GM18858 (cell line): Measurements from ENCODE around the gene SNX14.
A peak's percentile ranks its signal among the peaks of the same experiment; 100 is the strongest.
"Not testable (repeated sequence)": the region's sequence is repeated elsewhere in the genome, so short reads cannot be mapped to it uniquely, and the experiment has no call there.

Source experiments
- ATAC-seq: cut with Tn5 transposase; IDR thresholded peaks from one replicate; pipeline ENCODE4 v1.9.1; 2021; ENCODE audit not compliant: unreplicated experiment

SNX14 gene

DNA sequence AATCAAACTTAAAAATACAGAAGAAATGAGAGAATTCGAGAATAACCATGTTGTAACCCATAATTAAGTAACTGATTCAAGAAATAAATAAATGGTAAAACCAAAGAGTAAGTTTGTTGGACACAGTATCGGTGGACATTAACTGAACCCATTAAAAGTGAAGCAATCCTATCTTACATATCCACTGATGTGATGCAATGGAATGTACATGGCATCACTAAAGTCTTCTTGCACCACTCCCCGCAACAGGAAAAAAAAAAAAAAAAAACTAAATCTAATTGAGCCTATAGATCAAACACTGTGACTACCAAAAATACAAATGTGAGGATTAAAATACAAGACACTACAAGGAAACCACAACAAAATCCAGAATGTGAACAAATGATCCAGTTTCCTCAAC lies 7.9 kb downstream of the SNX14 start:
- no peak for ATAC-seq

DNA sequence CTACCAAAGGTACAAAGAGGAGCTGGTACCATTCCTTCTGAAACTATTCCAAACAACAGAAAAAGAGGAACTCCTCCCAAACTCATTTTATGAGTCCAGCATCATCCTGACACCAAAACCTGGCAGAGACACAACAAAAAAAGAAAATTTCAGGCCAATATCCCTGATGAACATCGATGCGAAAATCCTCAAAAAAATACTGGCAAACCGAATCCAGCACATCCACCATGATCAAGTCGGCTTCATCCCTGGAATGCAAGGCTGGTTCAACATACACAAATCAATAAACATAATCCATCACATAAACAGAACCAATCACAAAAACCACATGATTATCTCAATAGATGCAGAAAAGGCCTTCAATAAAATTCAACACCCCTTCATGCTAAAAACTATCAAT lies 10.8 kb downstream of the SNX14 start:
- ATAC-seq, result not testable (repeated sequence)

GRCh38 chr6:85581572-85581971 lies 12.1 kb downstream of the SNX14 start:
- no peak for ATAC-seq

- peak; percentile 80 for ATAC-seq
Measured at GRCh38 chr6:85580878-85581267, 12.8 kb downstream of the SNX14 start.

DNA sequence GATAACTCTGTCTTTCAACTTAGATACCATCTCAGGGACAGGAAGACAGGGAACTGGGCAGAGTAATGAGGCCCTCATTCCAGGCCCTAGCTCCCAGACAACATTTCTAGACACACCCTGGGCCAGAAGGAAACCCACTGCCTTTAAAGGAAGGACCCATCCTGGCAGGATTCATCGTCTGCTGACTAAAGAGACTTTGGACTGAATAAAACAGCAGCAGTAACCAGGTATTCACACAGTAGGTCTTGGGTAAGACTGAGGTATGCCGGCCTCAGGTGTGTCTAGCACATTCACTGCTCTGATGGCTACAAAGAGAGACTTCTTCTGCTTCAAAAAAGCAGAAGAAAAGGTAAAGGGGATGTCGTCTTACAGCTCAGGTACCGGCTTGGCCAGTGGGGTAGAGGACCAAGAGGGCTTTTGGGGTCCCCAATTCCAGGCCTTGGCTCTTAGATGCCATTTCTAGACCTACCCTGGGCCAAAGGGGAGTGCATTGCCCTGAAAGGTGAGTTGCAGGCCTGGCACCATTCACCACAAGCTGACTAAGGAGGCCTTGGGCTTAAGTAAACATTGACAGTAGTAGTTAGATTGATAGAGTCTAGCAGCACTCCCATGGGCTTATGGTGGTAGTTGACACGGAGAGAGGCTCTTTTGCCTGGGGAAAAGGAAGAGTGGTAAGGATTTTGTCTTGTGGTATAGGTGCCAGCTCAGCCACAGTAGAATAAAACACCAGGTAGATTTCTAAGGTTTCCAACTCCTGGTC lies 13.4 kb downstream of the SNX14 start:
- ATAC-seq, result no peak

DNA sequence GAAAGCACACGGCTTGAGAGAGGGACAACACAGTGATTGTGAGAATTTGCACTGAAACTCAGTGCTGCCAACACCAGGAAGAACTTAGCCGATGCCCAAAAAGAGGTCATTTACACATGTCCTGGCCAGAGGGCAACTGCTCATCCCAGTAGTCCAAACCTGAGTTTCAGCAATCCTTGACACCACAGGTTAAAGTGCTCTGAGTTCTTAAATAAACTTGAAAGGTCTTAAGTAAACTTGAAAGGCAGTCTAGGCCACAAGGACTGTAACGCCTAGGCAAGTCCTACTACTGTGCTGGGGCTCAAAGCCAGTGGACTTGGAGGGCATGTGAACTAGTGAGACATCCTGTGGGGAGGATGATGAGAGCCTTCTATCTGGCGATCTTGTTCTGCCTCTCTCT lies 14.1 kb downstream of the SNX14 start:
- no peak for ATAC-seq

DNA sequence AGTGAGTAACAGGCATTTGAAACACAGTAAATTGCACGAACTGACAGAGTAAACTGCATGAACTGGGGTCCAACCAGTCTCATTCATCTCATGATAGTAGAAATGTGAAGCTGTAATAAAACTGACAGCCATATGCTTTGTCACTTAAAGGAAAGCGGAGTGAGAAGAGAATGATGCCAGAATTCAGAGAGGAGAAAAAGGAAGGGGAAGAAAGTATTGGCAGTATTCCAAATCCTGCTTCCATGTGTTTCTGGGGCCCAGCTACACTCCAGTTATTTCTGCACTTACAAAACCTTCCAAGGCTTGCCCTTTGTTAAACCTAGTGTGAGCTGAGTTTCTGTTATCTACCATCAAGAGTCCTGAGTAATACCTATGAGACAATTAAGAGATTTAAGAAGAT lies 17.2 kb downstream of the SNX14 start:
- no peak for ATAC-seq

- no peak for ATAC-seq
Measured at GRCh38 chr6:85574932-85575598, 18.6 kb downstream of the SNX14 start.

DNA sequence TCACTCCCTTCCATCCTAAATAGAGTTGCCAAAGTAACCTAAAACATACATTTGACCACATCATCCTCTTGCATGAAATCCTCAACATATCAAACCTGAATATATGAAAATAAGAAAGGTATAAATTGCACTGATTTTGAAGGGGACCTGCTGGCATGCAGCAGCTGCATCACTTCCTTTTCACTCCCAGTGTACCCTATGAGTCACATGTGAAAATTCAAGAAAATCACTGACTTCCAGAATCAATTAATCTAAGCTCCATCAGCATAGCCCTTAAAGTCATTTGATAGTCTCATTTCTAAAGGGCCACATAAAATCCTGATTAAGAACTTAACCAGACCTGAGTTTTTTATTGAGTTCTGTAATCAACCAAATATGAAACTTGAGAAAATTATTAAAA lies 24.3 kb downstream of the SNX14 start:
- no peak for ATAC-seq

GRCh38 chr6:85568411-85568810 lies 25.2 kb downstream of the SNX14 start:
- ATAC-seq, result no peak

- ATAC-seq, result no peak
Measured at GRCh38 chr6:85565736-85566135, 27.9 kb downstream of the SNX14 start.

DNA sequence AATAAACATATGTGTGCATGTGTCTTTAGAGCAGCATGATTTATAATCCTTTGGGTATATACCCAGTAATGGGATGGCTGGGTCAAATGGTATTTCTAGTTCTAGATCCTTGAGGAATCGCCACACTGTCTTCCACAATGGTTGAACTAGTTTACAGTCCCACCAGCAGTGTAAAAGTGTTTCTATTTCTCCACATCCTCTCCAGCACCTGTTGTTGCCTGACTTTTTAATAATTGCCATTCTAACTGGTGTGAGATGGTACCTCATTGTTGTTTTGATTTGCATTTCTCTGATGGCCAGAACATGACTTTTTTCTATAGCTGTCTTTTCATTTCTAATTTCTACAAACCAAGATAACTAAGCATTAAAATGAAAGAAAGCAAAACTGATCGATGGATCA lies 29.4 kb downstream of the SNX14 start:
- not testable (repeated sequence) for ATAC-seq

DNA sequence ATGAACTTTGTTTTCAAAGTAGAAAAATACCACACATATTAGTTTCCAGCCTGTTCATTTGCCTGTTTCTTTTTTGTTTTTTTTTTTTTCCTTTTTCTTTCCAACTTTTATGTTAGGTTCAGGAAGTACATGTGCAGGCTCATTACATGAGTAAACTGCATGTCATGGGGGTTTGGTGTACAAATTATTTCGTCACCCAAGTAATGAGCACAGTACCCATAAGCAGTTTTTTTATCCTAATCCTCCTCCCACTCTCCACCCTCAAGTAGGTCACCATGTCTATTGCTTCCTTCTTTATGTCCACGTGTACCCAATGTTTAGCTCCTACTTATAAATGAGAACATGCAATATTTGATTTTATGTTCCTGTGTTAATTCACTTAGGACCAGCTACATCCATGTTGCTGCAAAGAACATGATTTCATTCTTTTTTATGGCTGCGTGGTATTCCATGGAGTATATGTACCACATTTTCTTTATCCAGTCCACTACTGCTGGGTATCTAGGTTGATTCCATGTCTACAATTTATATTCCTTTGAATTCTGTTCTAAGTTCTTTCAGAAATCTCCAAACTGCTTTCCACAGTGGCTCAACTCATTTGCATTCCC lies 31.8 kb downstream of the SNX14 start:
- no peak for ATAC-seq

DNA sequence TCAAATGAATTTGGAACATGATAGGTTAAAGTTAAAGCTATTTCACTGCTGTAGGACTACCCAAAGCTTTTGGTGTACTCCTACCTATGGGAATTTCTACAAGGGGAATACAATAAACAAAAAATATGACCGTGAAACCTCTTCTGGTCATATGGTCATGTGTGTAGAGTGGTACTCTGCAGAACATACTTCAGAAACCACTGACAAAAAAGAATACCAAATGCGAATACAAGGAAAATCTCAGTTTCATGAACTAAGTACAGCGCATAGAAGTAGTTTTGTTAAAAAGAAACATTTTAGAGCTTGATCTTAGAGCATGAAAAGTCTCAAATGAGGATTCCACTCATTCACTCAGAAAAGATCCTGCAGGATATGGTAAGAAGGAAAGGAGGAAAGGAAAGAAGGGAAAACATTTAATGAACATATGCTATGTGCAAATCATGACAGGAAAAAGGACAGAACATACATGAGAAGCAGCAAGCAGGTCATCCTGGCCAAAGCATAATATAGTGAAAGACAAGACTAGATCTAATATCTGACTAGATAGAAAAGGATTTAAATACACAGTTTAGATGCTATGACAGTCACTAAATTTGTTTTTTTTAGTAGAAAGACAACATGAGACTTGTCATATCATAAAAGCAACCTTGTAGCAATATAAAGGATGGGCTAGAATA lies 36.5 kb downstream of the SNX14 start:
- ATAC-seq, result no peak

DNA sequence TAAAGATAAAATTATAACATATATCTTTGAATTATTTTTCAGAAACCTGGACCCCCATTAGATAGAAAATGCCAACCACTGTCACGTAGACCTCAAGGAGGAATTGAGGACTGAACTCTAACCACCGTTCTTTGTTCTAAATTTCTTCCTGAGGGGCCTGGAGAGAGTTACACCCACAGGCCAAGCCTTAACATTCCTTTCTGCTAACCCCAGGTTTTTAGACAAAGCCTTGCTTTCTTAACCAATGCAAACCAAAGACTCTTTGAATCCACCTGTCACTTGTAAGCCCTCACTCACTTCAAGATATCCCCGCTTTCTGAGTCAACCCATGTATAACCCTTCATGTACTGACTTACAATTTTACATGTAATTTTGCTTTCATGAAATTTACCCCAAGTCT lies 41.0 kb downstream of the SNX14 start:
- no peak for ATAC-seq

- ATAC-seq, result no peak
Measured at GRCh38 chr6:85551264-85551663, 42.4 kb downstream of the SNX14 start.

DNA sequence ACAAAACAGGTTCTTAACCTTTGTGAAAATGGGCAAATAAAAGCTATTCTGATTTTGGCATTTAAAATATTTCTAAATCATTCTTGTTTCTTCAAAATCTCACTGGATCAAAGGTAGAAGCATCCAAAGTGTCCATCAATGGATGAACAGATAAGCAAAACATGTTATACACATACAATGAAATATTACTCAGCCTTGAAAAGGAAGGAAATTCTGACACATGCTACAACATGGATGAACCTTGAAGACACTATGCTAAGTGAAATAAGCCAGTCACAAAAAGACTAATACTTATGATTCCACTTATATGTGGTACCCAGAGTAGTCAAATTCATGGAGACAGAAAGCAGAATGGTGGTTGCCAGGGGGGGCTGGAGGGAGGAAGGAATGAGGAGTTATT lies 45.9 kb downstream of the SNX14 start:
- no peak for ATAC-seq

DNA sequence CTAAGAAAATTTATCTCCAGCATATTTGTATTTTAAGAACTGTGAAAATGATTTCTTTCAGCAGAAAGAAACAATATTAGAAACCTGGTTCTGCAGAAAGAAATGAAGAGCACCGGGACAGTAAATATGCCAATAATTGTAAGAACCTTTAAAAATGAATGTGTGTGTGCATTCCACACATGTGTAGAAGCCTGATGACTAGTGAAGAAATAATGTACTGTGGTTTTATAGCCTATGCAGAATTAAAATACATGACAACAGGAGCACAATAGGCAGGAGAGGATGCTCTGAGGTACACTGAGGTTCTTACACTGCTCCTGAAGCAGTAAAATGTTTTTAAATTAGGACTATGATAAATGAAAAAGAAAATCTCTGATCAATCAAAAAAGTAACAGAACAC lies 48.9 kb downstream of the SNX14 start:
- no peak for ATAC-seq

DNA sequence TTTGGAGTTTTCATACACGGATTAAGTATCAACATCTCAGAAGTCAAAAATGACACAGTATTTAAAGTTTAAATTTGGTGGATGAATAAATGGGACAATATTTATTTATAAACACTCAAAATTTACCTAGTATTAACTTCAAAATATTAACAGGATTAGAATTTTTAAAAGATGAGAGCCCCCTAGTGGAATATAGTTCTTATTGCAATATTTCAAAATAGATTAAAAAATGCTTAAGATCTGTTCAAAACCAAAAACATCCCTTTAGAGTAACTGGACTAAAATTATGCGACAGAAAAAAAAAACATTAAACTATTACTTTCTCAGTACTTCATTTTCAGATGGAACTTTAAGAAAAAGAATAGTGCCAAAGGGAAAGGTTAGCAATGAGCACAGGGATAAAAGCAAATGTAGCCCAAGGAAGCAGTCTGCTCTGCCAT lies 56.6 kb downstream of the SNX14 start:
- no peak for ATAC-seq

GRCh38 chr6:85524281-85524680 lies 69.4 kb downstream of the SNX14 start:
- ATAC-seq, result not testable (repeated sequence)

DNA sequence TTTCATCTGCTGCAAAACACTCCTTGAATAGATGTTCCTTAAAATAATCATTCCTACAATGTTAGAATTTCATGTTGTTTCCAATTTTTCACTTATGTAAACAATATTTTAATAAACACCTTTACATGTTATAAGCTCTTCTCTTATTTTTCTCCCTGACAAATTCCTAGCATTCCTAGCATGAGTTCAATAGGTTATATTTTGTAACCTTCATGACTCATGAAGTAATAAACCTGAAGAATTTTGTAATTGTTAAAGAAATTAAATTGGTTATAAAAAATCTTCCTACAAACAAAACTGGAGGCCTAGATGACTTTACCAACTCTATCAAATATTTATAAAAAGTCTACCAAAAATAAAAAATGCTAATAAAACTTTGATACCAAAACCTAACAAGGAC lies 77.5 kb downstream of the SNX14 start:
- ATAC-seq, result no peak
